WTC11 (cell line): ENCODE results near the gene INAFM2.

Source experiments
- TF ChIP-seq, protein P1 (sequence below): sonication (generic); formaldehyde crosslinking; IDR thresholded peaks from 2 replicates; pipeline ENCODE4 v1.8.1; 2022; ENCODE audit warnings: low read depth, missing genetic modification reagents, borderline replicate concordance
- TF ChIP-seq, protein P2 (sequence below): fragments of 200-600 bp; IDR thresholded peaks from 2 replicates; pipeline ENCODE4 v1.8.0; 2022; ENCODE audit warnings: antibody characterized with exemption

DNA sequence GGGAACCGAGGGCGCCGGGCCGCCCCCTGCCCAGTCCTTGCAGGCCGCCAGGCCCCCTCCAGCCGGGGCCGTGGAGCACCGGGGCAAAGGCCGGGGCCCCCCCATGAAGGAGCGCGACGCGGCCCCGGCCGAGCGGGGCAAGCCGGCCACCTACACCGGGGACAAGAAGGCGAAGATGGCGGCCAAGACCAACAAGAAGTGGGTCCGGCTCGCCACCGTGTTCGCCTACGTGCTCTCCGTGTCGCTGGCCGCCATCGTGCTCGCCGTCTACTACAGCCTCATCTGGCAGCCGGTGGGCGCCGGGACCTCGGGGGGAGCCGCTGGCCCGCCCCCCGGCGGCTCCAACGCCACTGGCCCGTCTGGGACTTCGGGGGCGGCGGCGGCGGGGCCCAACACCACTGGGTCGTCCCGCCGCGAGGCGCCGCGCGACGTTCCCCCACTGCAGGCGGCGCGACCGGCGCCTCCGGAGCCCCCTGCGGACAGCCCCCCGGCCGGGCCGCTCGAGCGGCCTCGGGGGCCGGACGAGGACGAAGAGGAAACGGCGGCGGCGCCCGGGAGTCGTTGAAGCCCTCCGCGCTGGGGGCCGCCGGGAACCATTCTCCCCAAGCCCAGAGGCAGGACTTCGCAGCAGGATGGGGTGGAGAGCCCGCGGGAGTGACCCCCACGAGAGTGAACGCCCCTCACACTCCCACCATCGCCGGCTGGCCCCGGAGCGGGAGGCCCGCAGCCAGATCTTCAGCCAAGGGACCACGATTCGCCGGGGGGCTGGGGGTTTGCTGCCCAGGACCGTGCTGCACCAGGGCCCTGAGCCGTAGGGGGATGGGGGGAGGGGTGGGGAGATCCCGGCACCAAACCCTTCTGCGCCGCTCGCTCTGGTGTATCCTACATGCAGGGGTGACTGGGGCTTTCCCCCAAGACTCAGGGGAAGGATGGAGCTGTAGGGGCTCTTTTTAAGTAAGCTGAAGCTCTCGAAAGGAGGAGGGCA lies 753 bp downstream of the INAFM2 start:
- TF ChIP-seq, protein P1, sequence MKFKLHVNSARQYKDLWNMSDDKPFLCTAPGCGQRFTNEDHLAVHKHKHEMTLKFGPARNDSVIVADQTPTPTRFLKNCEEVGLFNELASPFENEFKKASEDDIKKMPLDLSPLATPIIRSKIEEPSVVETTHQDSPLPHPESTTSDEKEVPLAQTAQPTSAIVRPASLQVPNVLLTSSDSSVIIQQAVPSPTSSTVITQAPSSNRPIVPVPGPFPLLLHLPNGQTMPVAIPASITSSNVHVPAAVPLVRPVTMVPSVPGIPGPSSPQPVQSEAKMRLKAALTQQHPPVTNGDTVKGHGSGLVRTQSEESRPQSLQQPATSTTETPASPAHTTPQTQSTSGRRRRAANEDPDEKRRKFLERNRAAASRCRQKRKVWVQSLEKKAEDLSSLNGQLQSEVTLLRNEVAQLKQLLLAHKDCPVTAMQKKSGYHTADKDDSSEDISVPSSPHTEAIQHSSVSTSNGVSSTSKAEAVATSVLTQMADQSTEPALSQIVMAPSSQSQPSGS, result no peak
- TF ChIP-seq, protein P2, sequence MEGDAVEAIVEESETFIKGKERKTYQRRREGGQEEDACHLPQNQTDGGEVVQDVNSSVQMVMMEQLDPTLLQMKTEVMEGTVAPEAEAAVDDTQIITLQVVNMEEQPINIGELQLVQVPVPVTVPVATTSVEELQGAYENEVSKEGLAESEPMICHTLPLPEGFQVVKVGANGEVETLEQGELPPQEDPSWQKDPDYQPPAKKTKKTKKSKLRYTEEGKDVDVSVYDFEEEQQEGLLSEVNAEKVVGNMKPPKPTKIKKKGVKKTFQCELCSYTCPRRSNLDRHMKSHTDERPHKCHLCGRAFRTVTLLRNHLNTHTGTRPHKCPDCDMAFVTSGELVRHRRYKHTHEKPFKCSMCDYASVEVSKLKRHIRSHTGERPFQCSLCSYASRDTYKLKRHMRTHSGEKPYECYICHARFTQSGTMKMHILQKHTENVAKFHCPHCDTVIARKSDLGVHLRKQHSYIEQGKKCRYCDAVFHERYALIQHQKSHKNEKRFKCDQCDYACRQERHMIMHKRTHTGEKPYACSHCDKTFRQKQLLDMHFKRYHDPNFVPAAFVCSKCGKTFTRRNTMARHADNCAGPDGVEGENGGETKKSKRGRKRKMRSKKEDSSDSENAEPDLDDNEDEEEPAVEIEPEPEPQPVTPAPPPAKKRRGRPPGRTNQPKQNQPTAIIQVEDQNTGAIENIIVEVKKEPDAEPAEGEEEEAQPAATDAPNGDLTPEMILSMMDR, result no peak
